ENCODE results near the gene PRKCSH. TPM values are rescaled to one million over a fixed set of nuclear protein-coding genes. Genes with fewer than 3 reads are reported as not detected.

Gene PRKCSH
- total and polyA plus RNA-seq, 2 experiments from 2014 or later, result 85.3 to 130 TPM

DNA sequence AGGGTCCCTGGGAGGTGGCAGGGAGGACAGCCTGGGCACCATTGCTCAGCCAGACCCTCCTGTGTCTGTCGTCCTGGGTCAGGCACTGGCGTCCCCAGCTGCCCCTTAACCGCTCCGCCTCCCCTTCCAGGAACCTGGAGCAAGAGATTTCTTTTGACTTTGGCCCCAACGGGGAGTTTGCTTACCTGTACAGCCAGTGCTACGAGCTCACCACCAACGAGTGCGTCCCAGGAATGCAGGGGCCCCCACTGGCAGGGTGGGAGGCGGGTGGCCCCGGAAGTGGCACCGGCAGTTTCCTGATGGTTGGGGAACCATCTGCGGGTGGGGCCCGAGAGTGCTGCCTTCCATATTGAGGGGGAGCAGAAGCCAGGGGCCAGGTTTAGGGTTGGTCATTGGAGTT lies 13.0 kb downstream of the PRKCSH start (continued):
- TF ChIP-seq, protein P1, sequence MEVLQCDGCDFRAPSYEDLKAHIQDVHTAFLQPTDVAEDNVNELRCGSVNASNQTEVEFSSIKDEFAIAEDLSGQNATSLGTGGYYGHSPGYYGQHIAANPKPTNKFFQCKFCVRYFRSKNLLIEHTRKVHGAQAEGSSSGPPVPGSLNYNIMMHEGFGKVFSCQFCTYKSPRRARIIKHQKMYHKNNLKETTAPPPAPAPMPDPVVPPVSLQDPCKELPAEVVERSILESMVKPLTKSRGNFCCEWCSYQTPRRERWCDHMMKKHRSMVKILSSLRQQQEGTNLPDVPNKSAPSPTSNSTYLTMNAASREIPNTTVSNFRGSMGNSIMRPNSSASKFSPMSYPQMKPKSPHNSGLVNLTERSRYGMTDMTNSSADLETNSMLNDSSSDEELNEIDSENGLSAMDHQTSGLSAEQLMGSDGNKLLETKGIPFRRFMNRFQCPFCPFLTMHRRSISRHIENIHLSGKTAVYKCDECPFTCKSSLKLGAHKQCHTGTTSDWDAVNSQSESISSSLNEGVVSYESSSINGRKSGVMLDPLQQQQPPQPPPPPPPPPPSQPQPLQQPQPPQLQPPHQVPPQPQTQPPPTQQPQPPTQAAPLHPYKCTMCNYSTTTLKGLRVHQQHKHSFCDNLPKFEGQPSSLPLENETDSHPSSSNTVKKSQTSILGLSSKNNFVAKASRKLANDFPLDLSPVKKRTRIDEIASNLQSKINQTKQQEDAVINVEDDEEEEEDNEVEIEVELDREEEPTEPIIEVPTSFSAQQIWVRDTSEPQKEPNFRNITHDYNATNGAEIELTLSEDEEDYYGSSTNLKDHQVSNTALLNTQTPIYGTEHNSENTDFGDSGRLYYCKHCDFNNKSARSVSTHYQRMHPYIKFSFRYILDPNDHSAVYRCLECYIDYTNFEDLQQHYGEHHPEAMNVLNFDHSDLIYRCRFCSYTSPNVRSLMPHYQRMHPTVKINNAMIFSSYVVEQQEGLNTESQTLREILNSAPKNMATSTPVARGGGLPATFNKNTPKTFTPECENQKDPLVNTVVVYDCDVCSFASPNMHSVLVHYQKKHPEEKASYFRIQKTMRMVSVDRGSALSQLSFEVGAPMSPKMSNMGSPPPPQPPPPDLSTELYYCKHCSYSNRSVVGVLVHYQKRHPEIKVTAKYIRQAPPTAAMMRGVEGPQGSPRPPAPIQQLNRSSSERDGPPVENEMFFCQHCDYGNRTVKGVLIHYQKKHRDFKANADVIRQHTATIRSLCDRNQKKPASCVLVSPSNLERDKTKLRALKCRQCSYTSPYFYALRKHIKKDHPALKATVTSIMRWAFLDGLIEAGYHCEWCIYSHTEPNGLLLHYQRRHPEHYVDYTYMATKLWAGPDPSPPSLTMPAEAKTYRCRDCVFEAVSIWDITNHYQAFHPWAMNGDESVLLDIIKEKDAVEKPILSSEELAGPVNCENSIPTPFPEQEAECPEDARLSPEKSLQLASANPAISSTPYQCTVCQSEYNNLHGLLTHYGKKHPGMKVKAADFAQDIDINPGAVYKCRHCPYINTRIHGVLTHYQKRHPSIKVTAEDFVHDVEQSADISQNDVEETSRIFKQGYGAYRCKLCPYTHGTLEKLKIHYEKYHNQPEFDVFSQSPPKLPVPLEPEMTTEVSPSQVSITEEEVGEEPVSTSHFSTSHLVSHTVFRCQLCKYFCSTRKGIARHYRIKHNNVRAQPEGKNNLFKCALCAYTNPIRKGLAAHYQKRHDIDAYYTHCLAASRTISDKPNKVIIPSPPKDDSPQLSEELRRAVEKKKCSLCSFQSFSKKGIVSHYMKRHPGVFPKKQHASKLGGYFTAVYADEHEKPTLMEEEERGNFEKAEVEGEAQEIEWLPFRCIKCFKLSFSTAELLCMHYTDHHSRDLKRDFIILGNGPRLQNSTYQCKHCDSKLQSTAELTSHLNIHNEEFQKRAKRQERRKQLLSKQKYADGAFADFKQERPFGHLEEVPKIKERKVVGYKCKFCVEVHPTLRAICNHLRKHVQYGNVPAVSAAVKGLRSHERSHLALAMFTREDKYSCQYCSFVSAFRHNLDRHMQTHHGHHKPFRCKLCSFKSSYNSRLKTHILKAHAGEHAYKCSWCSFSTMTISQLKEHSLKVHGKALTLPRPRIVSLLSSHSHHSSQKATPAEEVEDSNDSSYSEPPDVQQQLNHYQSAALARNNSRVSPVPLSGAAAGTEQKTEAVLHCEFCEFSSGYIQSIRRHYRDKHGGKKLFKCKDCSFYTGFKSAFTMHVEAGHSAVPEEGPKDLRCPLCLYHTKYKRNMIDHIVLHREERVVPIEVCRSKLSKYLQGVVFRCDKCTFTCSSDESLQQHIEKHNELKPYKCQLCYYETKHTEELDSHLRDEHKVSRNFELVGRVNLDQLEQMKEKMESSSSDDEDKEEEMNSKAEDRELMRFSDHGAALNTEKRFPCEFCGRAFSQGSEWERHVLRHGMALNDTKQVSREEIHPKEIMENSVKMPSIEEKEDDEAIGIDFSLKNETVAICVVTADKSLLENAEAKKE (CRISPR knock-in tag; IDR thresholded peaks at IDR 0.05), result no peak
- no peak for TF ChIP-seq EZH2phosphoT487 (IDR thresholded peaks at IDR 0.05; ENCODE audit: unreplicated experiment)
- TF ChIP-seq STAT1 (IDR thresholded peaks at IDR 0.05; ENCODE audit: unreplicated experiment), result no peak
- TF ChIP-seq ZNF114 (CRISPR knock-in tag; IDR thresholded peaks at IDR 0.05), result no peak
- no peak for TF ChIP-seq ZNF331 (CRISPR knock-in tag; IDR thresholded peaks at IDR 0.05; ENCODE audit: low read depth)

DNA sequence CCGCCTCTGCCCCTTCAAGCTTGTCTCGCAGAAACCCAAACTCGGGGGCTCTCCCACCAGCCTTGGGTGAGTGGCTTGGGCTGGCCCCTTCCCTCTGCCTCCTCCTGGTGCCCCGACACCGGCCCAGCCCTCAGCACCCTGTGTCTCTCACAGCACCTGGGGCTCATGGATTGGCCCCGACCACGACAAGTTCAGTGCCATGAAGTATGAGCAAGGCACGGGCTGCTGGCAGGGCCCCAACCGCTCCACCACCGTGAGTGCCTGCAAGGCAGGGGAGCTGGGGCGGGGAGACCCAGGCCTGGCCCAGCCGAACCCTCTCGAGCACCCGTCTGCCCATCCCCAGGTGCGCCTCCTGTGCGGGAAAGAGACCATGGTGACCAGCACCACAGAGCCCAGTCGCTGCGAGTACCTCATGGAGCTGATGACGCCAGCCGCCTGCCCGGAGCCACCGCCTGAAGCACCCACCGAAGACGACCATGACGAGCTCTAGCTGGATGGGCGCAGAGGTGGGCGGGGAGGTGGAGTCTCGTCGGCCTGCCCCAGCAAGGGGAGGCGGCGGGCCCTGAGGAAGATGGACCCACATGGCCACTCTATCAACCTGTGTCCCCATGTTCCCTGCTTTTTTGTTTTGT lies 13.6 kb downstream of the PRKCSH start:
- Mint-ChIP-seq H3K9me3 (no peaks in the 10 kb centered on the region; the same call in 2 of the 3 replicates), H3K27ac (no peak overlapping the region), H3K27me3 (ENCODE audit: insufficient read depth, low read depth, poor library complexity) (peaks cover 12% of the 10 kb centered on the region), H3K36me3 (ENCODE audit: low read depth) (peaks cover 30% of the 10 kb centered on the region), H3K4me3 (no peak overlapping the region), H3K4me1 (peaks cover 23% of the 10 kb centered on the region)
- peaks cover 29% of the 10 kb centered on the region for H3K4me1 ChIP-seq (ENCODE audit: insufficient read depth)
- DNase-seq (ENCODE audit: low spot score), result no peak
- H3K27me3 ChIP-seq (ENCODE audit: insufficient read depth), result no peaks in the 10 kb centered on the region
- no peak for ATAC-seq
- H3K4me3 ChIP-seq, result no peak overlapping the region
- no peak overlapping the region for H2AFZ ChIP-seq
- no peaks in the 10 kb centered on the region for H4K20me1 ChIP-seq (replicated peaks; ENCODE audit: insufficient read depth)
- no peaks in the 10 kb centered on the region for H3K79me2 ChIP-seq (replicated peaks; ENCODE audit: insufficient read depth)
- H3F3A ChIP-seq (replicated peaks; ENCODE audit: low read depth), result 0 out of 2 replicates have a peak, but pooled peaks cover 2% of the 10 kb centered on the region
- no peaks in the 10 kb centered on the region; the same call in 1 of the 2 replicates for H3K36me3 ChIP-seq (ENCODE audit: insufficient read depth)
- no peak overlapping the region for H3K27ac ChIP-seq (ENCODE audit: low read depth)
- H3K9me2 ChIP-seq (ENCODE audit: insufficient read depth), result no peaks in the 10 kb centered on the region
- H3K4me2 ChIP-seq, result no peak overlapping the region
- TF ChIP-seq NANOG (IDR thresholded peaks at IDR 0.05; ENCODE audit: borderline replicate concordance), result no peak
- TF ChIP-seq POLR2AphosphoS5 (IDR thresholded peaks at IDR 0.05; ENCODE audit: low read depth), result no peak
- TF ChIP-seq ZNF114 (CRISPR knock-in tag; IDR thresholded peaks at IDR 0.05), result no peak
- TF ChIP-seq, protein P1 (CRISPR knock-in tag; IDR thresholded peaks at IDR 0.05), result no peak
- no peak for TF ChIP-seq EZH2phosphoT487 (IDR thresholded peaks at IDR 0.05; ENCODE audit: unreplicated experiment)
- TF ChIP-seq EZH2 (IDR thresholded peaks at IDR 0.05; ENCODE audit: low read depth, unreplicated experiment), result no peak
- no peak for TF ChIP-seq JUNB (IDR thresholded peaks at IDR 0.05; ENCODE audit: unreplicated experiment)

All from GM23338 (cell line).